ENCODE measurements around the gene GAN.

DNA sequence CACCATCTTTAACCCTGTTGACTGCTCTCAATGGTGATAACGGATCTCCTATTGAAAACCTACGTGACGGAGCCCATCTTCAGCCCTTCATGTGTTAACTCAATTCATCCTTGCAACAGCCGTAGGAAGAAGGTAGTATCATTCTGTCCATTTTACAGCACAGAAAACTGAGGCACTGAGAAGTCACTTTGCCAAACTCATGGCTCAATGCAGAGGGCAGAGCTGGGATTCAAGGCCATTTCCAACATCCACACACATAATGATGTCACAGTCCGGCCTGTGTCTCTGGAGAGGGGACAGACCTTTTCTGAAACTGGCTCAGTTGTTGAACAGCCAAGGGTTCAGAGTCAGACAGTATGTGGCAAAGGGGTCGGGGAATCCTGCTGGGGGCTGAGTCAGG lies 77.2 kb downstream of the GAN start:
- TF ChIP-seq, protein P1, sequence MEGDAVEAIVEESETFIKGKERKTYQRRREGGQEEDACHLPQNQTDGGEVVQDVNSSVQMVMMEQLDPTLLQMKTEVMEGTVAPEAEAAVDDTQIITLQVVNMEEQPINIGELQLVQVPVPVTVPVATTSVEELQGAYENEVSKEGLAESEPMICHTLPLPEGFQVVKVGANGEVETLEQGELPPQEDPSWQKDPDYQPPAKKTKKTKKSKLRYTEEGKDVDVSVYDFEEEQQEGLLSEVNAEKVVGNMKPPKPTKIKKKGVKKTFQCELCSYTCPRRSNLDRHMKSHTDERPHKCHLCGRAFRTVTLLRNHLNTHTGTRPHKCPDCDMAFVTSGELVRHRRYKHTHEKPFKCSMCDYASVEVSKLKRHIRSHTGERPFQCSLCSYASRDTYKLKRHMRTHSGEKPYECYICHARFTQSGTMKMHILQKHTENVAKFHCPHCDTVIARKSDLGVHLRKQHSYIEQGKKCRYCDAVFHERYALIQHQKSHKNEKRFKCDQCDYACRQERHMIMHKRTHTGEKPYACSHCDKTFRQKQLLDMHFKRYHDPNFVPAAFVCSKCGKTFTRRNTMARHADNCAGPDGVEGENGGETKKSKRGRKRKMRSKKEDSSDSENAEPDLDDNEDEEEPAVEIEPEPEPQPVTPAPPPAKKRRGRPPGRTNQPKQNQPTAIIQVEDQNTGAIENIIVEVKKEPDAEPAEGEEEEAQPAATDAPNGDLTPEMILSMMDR (IDR thresholded peaks at IDR 0.05; ENCODE audit: low read depth, low read length): no peak
- TF ChIP-seq EZH2phosphoT487 (IDR thresholded peaks at IDR 0.05; ENCODE audit: low read depth): no peak

All from OCI-LY3 (cell line).